Fibroblast of mammary gland (primary cell): ENCODE results near the gene SERPINB12.
A peak's percentile ranks its signal among the peaks of the same experiment; 100 is the strongest.

Source experiments
- DNase-seq: peaks from one replicate; pipeline ENCODE4 v3.0.0-alpha.2; 2010; ENCODE audit warnings: low read depth
- H3K4me3 ChIP-seq: 2 replicates; pipeline ENCODE4 v1.5.1; 2011; ENCODE audit warnings: low read depth, mild to moderate bottlenecking, low read length, moderate library complexity; ENCODE audit not compliant: control insufficient read depth
- CTCF ChIP-seq: conservative IDR thresholded peaks from 2 replicates; pipeline ENCODE4 v1.5.1; 2011; ENCODE audit warnings: low read depth, low read length, inconsistent platforms; ENCODE audit not compliant: control insufficient read depth, insufficient read depth

Gene SERPINB12

GRCh38 chr18:63603772-63604171, 61.6 kb downstream of the SERPINB12 start:
- H3K4me3 ChIP-seq: no peak overlapping the region
- peak; percentile 33 for DNase-seq
- TF ChIP-seq CTCF: no peak

- no peak overlapping the region for H3K4me3 ChIP-seq
- TF ChIP-seq CTCF: no peak
- DNase-seq: peak; percentile 27
Observed at GRCh38 chr18:63604791-63605567, 62.8 kb downstream of the SERPINB12 start.

- H3K4me3 ChIP-seq: no peak overlapping the region
- TF ChIP-seq CTCF: no peak
- no peak for DNase-seq
Observed at GRCh38 chr18:63606526-63606925, 64.4 kb downstream of the SERPINB12 start.

GRCh38 chr18:63613420-63613819, 71.3 kb downstream of the SERPINB12 start:
- DNase-seq: no peak
- H3K4me3 ChIP-seq: no peak overlapping the region
- no peak for TF ChIP-seq CTCF

GRCh38 chr18:63617049-63617914, 75.1 kb downstream of the SERPINB12 start:
- no peak for TF ChIP-seq CTCF
- no peak for DNase-seq
- H3K4me3 ChIP-seq: no peak overlapping the region

- no peak overlapping the region for H3K4me3 ChIP-seq
- no peak for TF ChIP-seq CTCF
- no peak for DNase-seq
Observed at GRCh38 chr18:63617915-63618234, 75.7 kb downstream of the SERPINB12 start.
